ENCODE data around the gene PPP1R12B. TPM values are rescaled to one million over a fixed set of nuclear protein-coding genes. Genes with fewer than 3 reads are reported as not detected.
A peak's percentile ranks its signal among the peaks of the same experiment; 100 is the strongest.

PPP1R12B gene
- total RNA-seq, 1 experiment from 2014 or later, result 33.3 TPM

DNA sequence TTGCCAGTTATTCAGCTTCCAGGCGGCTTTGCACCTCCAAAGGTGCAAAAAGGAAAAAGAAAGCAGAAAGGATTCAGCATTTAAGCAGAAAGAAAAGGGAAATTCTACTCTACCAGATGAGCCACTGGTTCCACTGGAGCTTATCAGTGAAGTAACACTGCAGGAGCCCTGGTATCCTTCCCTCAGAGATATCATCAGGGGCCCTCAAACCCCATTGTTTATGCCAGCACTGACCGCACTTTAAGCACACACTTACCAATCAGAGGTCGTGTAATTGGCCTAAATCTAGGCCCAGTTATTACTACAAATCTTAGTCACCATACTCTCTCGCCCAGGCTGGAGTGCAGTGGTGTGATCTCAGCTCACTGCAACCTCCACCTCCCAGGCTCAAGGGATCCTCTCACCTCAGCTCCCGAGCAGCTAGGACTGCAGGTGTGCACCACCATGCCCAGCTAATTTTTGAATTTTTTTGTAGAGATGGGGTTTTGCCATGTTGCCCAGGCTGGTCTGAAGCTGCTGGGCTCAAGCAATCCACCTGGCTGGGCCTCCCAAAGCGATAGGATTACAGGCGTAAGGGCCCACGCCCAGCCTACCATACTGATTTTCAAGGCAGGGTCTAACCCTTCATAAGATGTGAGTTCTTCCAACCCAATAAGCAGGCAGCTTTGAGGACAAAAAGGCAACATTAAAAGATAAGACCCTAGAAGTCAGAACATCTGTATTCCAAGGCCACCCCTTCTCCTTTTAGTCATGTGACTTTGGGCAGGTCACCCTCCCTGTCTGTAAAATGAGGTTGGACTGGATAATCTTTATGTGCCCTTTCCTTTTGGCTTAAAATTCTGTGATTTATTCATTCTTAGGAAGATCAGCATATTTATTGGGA lies 236.4 kb downstream of the PPP1R12B start:
- H3K4me1 ChIP-seq (replicated peaks; ENCODE audit: insufficient read depth), result peaks cover 46% of the 10 kb centered on the region
- ChIA-PET CTCF (no interaction called here), POLR2A (ENCODE audit: unreplicated experiment) (no interaction called here)
- no peak for DNase-seq
- H3K9me3 ChIP-seq (ENCODE audit: insufficient read depth, low read depth), result no peaks in the 10 kb centered on the region
- H3K4me3 ChIP-seq, result no peak overlapping the region
- TF ChIP-seq CTCF (conservative IDR thresholded peaks at IDR 0.05), result no peak
- no peak for TF ChIP-seq EZH2 (IDR thresholded peaks at IDR 0.05; ENCODE audit: low read depth)
- H3K4me2 ChIP-seq, result no peak overlapping the region
- intact Hi-C loops (cut with micrococcal nuclease; ENCODE audit: unreplicated experiment), result loop anchor here (5.0 kb wide), 1 partner anchor 118 kb away; no protein-coding TSS in a partner anchor
- peaks cover 19% of the 10 kb centered on the region for H3K36me3 ChIP-seq (ENCODE audit: low read depth)
- H3F3A ChIP-seq (ENCODE audit: insufficient read depth, low read depth), result peaks cover 23% of the 10 kb centered on the region
- no peaks in the 10 kb centered on the region for H3K27me3 ChIP-seq (ENCODE audit: insufficient read depth, low read depth)
- no TSS peak for BruUV-seq (replicated peaks)
- H4K20me1 ChIP-seq (ENCODE audit: insufficient read depth), result no peaks in the 10 kb centered on the region
- H3K79me2 ChIP-seq (ENCODE audit: low read depth), result no peaks in the 10 kb centered on the region
- no peak overlapping the region for H3K27ac ChIP-seq
- no peak overlapping the region for H2AFZ ChIP-seq
- no peaks in the 10 kb centered on the region for H3K9me2 ChIP-seq (ENCODE audit: insufficient read depth)

- ChIA-PET POLR2A (ENCODE audit: unreplicated experiment) (no interaction called here), CTCF (interaction anchor here (1.0 to 1.6 kb wide), 2 partner anchors 10 to 16 kb away, joined by 3 to 9 read pairs; no protein-coding TSS in a partner anchor)
- DNase-seq, result no peak
- H3K4me1 ChIP-seq (replicated peaks; ENCODE audit: insufficient read depth), result peaks cover 52% of the 10 kb centered on the region
- intact Hi-C loops (cut with micrococcal nuclease; ENCODE audit: unreplicated experiment), result loop anchor here (5.0 kb wide), 1 partner anchor 118 kb away; no protein-coding TSS in a partner anchor
- no peaks in the 10 kb centered on the region for H3K79me2 ChIP-seq (ENCODE audit: low read depth)
- TF ChIP-seq EZH2 (IDR thresholded peaks at IDR 0.05; ENCODE audit: low read depth) (no peak), CTCF (conservative IDR thresholded peaks at IDR 0.05) (no peak)
- H3K27me3 ChIP-seq (ENCODE audit: insufficient read depth, low read depth), result no peaks in the 10 kb centered on the region
- BruUV-seq (replicated peaks), result no TSS peak
- peaks cover 23% of the 10 kb centered on the region for H3F3A ChIP-seq (ENCODE audit: insufficient read depth, low read depth)
- H3K27ac ChIP-seq, result peak overlapping the region; percentile 61
- no peak overlapping the region for H3K4me3 ChIP-seq
- no peaks in the 10 kb centered on the region for H3K9me3 ChIP-seq (ENCODE audit: insufficient read depth, low read depth)
- 0 out of 2 replicates have a peak overlapping the region, but pooled peaks have one; percentile 35 for H3K4me2 ChIP-seq
- peaks cover 17% of the 10 kb centered on the region for H3K36me3 ChIP-seq (ENCODE audit: low read depth)
- no peaks in the 10 kb centered on the region for H3K9me2 ChIP-seq (ENCODE audit: insufficient read depth)
- no peak overlapping the region for H2AFZ ChIP-seq
- no peaks in the 10 kb centered on the region for H4K20me1 ChIP-seq (ENCODE audit: insufficient read depth)
Observed at GRCh38 chr1:202585590-202585933, 237.1 kb downstream of the PPP1R12B start.

GRCh38 chr1:202586018-202586821 lies 237.7 kb downstream of the PPP1R12B start:
- no peak for TF ChIP-seq CTCF (conservative IDR thresholded peaks at IDR 0.05)
- no peak for TF ChIP-seq EZH2 (IDR thresholded peaks at IDR 0.05; ENCODE audit: low read depth)
- no TSS peak for BruUV-seq (replicated peaks)
- no peak overlapping the region for H2AFZ ChIP-seq
- no peaks in the 10 kb centered on the region for H3K9me3 ChIP-seq (ENCODE audit: insufficient read depth, low read depth)
- H3K9me2 ChIP-seq (ENCODE audit: insufficient read depth), result no peaks in the 10 kb centered on the region
- ChIA-PET POLR2A (ENCODE audit: unreplicated experiment) (no interaction called here), CTCF (interaction anchor here (1.0 to 1.6 kb wide), 2 partner anchors 11 to 17 kb away, joined by 3 to 9 read pairs; no protein-coding TSS in a partner anchor)
- H3K27me3 ChIP-seq (ENCODE audit: insufficient read depth, low read depth), result no peaks in the 10 kb centered on the region
- peaks cover 11% of the 10 kb centered on the region for H3K36me3 ChIP-seq (ENCODE audit: low read depth)
- DNase-seq, result peak in 1 of 2 experiments; percentile 58
- no peaks in the 10 kb centered on the region for H4K20me1 ChIP-seq (ENCODE audit: insufficient read depth)
- H3K79me2 ChIP-seq (ENCODE audit: low read depth), result no peaks in the 10 kb centered on the region
- intact Hi-C loops (cut with micrococcal nuclease; ENCODE audit: unreplicated experiment), result loop anchor here (5.0 kb wide), 1 partner anchor 119 kb away; no protein-coding TSS in a partner anchor
- H3F3A ChIP-seq (ENCODE audit: insufficient read depth, low read depth), result peaks cover 23% of the 10 kb centered on the region
- H3K4me1 ChIP-seq (replicated peaks; ENCODE audit: insufficient read depth), result peaks cover 58% of the 10 kb centered on the region
- no peak overlapping the region for H3K4me3 ChIP-seq
- H3K4me2 ChIP-seq, result peak overlapping the region; percentile 35; the same call in 1 of the 2 replicates
- H3K27ac ChIP-seq, result peak overlapping the region; percentile 61
